Measurements from ENCODE around the gene UGT1A1.

UGT1A1 gene

GRCh38 chr2:233778030-233778429 lies 18.0 kb downstream of the UGT1A1 start, which contains the start of gene MROH2A:
TSS of gene MROH2A (plus strand) at chr2:233778330. CDS start at chr2:233779359, 1,029 bp downstream.
- TF ChIP-seq, protein P1, sequence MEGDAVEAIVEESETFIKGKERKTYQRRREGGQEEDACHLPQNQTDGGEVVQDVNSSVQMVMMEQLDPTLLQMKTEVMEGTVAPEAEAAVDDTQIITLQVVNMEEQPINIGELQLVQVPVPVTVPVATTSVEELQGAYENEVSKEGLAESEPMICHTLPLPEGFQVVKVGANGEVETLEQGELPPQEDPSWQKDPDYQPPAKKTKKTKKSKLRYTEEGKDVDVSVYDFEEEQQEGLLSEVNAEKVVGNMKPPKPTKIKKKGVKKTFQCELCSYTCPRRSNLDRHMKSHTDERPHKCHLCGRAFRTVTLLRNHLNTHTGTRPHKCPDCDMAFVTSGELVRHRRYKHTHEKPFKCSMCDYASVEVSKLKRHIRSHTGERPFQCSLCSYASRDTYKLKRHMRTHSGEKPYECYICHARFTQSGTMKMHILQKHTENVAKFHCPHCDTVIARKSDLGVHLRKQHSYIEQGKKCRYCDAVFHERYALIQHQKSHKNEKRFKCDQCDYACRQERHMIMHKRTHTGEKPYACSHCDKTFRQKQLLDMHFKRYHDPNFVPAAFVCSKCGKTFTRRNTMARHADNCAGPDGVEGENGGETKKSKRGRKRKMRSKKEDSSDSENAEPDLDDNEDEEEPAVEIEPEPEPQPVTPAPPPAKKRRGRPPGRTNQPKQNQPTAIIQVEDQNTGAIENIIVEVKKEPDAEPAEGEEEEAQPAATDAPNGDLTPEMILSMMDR (IDR thresholded peaks at IDR 0.05; ENCODE audit: low read depth, low read length) = no peak
- H3K4me3 ChIP-seq (ENCODE audit: low read depth, low read length) = no peak within 1 kb of the TSS

DNA sequence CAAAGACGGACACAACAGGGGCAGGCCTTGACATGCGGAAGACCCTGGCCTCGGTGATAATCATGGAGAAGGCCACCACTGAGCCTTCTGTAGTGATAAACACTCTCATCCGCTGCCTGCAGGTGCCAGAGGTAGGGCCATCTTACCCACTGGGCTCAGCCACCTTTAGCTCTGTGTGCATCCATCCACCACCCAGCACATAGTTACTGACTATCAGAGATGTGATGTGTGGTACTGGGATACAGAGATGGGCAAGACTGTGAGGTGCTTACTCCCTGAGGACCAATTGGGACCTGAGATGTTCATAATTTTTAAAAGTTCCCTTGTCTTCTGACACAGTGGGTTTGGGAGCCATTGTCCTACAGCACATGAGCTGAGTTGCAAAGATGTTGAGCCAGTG lies 19.7 kb downstream of the UGT1A1 start:
- H3K4me3 ChIP-seq (ENCODE audit: low read depth, low read length) = no peak overlapping the region
- TF ChIP-seq, protein P1 (IDR thresholded peaks at IDR 0.05; ENCODE audit: low read depth, low read length) = no peak

DNA sequence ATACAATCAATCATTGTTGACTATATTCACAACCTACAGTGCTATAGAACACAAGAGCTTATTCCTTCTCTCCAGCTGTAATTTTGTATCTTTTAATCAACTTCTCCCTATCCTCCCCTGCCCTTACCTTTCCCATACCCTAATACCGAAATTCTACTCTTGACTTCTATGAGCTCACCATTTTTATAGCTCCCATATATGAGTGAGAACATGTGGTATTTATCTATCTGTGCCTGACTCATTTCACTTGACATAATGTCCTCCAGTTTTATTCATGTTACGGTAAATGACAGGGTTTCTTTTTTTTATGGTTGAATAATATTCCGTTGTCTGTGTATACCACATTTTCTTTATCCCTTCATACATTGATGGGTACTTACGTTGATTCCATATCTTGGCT lies 20.7 kb downstream of the UGT1A1 start:
- no peak overlapping the region for H3K4me3 ChIP-seq (ENCODE audit: low read depth, low read length)
- TF ChIP-seq, protein P1 (IDR thresholded peaks at IDR 0.05; ENCODE audit: low read depth, low read length) = no peak

- H3K4me3 ChIP-seq (ENCODE audit: low read depth, low read length) = no peak overlapping the region
- TF ChIP-seq, protein P1 (IDR thresholded peaks at IDR 0.05; ENCODE audit: low read depth, low read length) = no peak
These were observed 29.5 kb downstream of the UGT1A1 start for GRCh38 chr2:233789554-233789953.

DNA sequence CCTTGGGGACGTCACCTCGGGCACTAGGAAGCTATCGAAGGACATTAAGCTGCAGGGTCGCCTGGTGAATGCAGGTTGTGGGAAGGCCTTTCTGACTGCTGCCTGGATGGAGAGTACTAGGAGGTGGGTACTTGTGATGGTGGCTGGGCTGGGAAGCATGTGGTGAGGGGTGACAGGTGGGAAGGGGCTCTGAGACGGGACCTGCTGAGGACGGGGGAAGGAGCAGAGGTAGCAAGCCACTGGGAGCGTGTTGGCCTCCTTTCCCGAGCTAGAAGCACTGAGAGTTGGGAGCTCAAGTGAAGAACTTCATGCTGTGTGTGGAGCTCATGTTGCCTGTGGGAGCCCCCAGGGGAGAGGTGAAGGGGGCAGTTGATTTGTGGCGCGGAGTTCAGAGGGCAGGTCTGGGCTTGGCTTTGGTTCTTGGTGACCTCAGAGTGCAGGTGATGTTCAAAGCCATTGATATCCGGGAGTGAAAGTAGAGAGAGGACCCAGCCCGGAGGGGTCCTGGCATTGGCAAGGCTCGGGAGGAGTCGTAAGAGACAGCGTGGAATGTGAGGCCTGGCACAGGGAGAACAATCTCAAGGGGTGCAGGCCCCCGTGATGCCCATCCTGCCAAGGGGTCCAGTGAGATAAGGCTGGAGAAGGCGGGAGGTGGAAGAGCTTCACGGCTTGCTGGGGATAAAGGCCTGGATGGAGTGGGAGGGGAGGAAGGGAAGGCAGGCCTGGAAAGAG lies 31.2 kb downstream of the UGT1A1 start:
- no peak overlapping the region for H3K4me3 ChIP-seq (ENCODE audit: low read depth, low read length)
- TF ChIP-seq, protein P1 (IDR thresholded peaks at IDR 0.05; ENCODE audit: low read depth, low read length) = no peak

DNA sequence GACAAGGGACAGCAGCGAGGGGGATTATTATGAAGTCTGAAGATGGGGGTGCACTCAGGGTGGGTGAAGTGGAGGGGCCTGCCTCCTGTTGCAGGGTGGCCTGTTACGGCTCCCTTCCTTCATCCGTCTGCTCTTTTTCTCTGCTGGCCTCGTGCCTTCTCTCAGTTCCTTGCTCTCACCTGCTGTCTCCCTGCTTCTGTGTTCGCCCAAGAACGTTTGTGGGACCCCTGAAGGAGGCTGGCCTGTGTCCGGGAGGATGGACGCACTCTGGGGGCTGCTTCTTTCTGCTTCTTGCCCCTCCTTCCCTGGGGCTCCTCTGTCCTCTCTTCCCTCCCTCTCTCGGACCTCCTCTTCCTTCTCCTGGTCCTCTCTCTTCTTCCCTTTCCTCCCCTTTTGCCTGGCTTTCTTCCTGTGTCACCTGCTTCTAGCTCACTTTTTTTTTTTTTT lies 31.8 kb downstream of the UGT1A1 start:
- no peak overlapping the region for H3K4me3 ChIP-seq (ENCODE audit: low read depth, low read length)
- TF ChIP-seq, protein P1 (IDR thresholded peaks at IDR 0.05; ENCODE audit: low read depth, low read length) = no peak

- TF ChIP-seq, protein P1 (IDR thresholded peaks at IDR 0.05; ENCODE audit: low read depth, low read length) = no peak
- no peak overlapping the region for H3K4me3 ChIP-seq (ENCODE audit: low read depth, low read length)
These were observed 32.6 kb downstream of the UGT1A1 start for GRCh38 chr2:233792720-233793119.
